Skeletal muscle cell (primary cell): ENCODE measurements around the gene CELSR1.

ENCODE experiments used
- DNase-seq: peaks from one replicate; pipeline ENCODE4 v3.0.0-alpha.2; 2010; ENCODE audit warnings: low read depth
- H3K4me3 ChIP-seq: 2 replicates; pipeline ENCODE4 v1.5.1; 2011; ENCODE audit warnings: low read depth, mild to moderate bottlenecking, control low read depth, low read length, moderate library complexity

CELSR1 gene

GRCh38 chr22:46537946-46538813 is 760 bp upstream of the CELSR1 start:
- peak overlapping the region; percentile 41 for H3K4me3 ChIP-seq
- no peak for DNase-seq

DNA sequence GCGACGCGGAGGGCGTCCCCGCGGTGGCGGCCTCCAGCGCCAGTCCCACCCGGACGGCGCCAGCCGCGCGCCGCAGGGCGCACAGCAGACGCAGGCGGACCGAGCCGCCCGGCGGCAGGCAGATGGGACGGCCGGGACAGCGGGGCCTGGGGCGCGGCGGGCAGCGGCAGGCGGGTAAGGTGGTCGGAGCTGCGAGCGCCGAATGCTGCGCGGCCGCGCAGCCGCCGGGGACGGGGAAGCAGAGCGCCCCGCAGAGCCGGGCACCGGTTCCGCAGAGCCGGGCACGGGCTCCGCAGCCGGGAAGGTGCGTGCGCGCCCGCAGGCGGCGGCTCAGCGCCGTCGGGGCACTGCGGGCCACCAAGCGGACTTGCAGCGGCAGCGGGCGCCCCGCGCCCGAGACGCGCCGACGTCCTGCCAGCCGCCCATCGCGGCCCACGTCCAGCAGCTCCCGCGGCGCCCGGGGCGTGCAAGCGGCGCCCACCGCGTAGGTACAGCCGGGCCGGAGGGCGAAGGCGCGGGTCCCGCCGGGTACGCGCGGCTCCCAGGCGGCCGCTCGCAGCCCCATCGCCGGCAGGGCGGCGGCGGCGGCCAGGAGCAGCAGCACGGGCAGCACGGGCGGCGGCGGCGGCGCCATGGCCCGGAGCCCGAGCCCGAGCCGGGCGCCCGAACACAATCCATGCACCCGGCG is 739 bp downstream of the CELSR1 start:
- no peak overlapping the region for H3K4me3 ChIP-seq
- no peak for DNase-seq

- H3K4me3 ChIP-seq: no peak overlapping the region
- no peak for DNase-seq
Observed at GRCh38 chr22:46535876-46536536, 1.4 kb downstream of the CELSR1 start.

DNA sequence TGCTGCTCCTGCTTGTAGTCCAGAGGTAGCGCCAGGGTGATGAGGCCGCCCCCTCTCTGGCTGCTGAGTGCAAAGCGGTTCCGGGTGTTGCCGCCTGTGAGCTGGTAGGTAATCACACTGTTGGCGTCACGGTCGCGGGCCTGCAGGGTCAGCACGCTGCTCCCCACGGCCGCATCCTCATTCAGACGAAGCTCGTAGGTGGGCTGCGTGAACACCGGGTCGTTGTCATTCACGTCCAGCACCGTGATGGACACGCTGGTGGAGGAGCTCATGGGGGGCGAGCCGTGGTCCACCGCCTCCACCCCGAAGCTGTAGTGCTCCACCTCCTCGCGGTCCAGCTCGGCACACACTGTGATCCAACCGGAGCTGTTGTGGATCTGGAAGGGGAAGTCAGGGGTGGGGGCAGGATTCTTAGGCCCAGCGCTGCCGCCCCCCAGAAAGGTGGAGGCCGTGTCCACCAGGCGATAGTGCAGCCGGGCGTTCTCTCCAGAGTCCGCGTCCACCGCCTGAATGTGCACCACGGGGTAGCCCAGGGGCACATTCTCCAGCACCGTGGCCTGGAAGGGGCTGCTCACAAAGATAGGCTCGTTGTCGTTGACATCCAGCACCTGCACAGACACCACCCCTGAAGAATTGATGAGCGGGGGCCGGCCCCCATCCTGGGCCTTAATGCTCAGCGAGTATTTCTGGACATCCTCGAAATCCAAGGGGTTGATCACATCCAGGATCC is 2.4 kb downstream of the CELSR1 start:
- no peak overlapping the region for H3K4me3 ChIP-seq
- no peak for DNase-seq

DNA sequence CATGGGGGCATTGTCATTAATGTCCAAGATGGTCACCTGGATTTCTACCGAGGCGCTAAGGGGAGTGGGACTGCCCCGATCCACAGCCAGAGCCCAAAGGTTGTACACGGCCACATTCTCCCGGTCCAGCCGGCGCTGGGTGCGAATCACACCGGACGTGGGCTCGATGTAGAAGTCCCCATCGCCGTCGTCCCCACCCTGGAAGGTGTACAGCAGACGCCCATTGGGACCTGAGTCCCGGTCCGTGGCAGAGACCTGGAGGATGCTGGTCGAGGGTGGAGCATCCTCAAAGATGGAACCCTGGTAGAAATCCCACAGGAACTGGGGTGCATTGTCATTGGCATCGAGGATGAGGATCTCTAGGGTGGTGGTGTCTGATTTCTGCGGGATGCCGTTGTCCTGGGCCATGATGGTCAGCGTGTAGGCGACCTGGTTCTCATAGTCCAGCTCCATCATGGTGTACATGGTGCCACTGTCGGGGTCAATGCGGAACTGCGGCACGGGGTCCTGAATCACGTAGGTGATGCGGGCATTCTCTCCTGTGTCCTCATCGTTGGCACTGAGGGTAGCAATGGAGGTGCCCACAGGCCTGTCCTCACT is 3.1 kb downstream of the CELSR1 start:
- no peak overlapping the region for H3K4me3 ChIP-seq
- no peak for DNase-seq

DNA sequence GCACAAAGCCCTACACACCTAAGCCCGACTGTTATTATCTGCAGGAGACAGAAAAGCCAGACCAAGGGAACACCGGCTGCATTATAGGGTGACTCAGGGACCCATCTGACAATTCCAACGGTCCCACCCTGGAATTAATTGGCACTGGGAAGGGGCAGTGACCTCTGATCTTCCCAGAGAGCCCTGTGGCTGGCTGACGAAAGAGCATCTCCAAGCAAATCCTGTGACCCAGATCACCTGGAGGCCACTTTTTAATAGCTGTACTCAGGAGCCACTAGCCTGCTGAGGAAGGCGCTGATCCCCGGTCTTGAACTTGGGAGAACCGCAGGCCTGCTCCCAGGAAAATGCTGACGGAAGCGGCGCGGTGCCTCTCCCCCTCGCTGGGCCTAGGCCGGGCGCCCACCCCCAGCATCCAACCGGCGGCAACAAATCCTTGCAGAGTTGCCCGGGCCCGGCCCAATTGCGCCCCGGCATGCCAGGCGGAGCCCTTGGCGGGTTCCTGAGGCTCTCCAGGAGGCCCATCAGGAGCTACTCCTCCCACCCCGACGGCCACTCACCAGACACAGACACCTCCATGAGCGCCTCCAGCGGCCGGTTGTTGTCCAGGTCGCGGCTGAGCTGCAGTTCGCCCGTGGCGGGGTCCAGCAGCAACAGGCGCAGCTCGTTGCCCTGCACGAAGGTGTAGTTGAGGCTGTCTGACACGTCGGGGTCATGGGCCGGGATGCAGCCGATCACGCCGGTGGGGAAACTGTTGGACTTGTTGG is 4.2 kb downstream of the CELSR1 start:
- no peak for DNase-seq
- H3K4me3 ChIP-seq: no peak overlapping the region

GRCh38 chr22:46532416-46532815 is 5.0 kb downstream of the CELSR1 start:
- H3K4me3 ChIP-seq: no peak overlapping the region
- DNase-seq: no peak

DNA sequence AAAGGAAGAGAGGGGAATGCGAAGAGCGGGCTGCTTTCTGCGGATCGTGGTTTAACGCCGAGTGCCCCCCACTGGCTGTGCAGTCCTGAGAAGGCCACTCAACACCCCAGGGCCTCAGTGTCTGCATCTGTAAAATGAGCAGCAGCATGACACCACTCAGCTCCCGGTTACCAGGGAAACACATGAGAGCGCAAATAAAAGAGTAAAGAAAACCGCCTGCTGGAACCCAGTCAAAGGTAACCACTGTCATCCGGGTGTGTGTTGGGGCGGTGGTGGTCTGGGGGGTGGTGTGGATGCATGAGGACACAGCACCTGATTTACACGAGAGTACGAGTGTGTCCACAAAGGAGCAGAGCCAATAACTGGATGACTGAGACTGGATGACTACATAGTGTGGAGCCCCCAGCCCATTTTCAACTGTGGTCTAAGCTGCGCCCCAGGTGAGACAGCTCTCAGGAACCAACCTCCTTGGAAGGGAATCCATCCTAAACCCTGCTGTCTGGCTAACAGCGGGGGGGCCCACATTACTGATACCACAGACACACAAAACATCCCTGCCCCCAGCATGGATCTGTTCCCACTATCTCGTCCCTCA is 5.7 kb downstream of the CELSR1 start:
- no peak for DNase-seq
- H3K4me3 ChIP-seq: no peak overlapping the region

GRCh38 chr22:46528121-46528610 is 9.3 kb downstream of the CELSR1 start:
- no peak overlapping the region for H3K4me3 ChIP-seq
- no peak for DNase-seq

- no peak overlapping the region for H3K4me3 ChIP-seq
- DNase-seq: no peak
Observed at GRCh38 chr22:46526244-46526839, 11.1 kb downstream of the CELSR1 start.

DNA sequence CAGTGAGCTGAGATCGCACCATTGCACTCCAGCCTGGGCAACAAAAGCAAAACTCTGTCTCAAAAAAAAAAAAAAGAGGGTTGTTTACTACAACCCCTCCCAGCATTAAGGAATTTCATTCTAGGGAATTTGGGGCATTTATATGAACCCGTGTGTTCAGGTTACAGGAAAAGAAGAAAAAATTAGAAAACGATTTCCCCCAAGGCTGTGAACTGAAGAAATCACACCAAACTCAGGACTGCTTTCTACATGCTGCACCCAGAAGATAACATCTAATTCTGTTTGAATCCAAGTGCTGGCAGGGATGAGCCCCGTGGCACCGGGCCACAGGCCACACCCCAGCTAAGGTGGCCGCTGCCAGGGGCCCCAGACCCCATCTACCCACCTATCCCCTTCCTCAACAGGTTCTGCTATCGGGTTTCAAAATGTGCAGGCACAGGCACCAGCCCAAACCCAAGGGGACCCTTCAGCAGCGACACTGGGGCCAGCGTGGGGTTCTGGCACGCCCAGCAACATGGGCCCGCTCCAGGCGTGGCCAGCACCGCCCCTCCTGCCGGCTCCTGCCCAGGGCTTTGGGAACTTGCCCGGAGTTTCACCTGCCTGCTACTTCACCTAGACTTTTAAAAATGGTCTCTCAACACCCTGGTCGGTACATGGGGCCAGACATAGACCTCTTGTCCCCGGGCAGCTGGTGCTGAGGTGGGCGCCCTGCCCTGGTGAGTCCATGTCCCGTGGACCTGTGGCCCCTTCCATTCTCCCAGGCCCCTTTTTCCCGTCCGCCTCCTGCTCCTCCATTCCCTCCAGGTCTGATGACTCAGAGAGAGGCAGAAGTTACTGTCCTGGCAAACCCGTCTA is 11.8 kb downstream of the CELSR1 start:
- no peak overlapping the region for H3K4me3 ChIP-seq
- no peak for DNase-seq

GRCh38 chr22:46524203-46524740 is 13.1 kb downstream of the CELSR1 start:
- DNase-seq: no peak
- H3K4me3 ChIP-seq: no peak overlapping the region

GRCh38 chr22:46522797-46523196 is 14.6 kb downstream of the CELSR1 start:
- no peak overlapping the region for H3K4me3 ChIP-seq

GRCh38 chr22:46521994-46522393 is 15.4 kb downstream of the CELSR1 start:
- no peak for DNase-seq
- H3K4me3 ChIP-seq: no peak overlapping the region

More at GRCh38 chr22:46522797-46523196, 14.6 kb downstream of the CELSR1 start:
- DNase-seq: no peak

DNA sequence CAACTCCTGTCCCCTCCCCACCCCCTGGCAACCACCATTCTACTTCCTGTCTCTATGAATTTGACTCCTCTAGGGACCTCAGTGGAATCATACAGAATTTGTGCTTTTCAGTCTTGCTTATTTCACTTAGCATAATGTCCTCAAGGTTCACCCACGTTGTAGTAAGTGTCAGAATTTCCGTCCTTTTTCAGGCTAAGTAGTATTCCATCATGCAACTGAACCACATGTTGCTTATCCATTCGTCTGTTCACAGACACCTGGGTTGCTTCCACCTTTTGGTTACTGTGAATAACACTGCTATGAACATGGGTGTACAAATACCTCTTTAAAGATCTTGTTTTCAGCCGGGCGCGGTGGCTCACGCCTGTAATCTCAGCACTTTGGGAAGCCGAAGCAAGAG is 16.5 kb downstream of the CELSR1 start:
- no peak for DNase-seq
- no peak overlapping the region for H3K4me3 ChIP-seq

DNA sequence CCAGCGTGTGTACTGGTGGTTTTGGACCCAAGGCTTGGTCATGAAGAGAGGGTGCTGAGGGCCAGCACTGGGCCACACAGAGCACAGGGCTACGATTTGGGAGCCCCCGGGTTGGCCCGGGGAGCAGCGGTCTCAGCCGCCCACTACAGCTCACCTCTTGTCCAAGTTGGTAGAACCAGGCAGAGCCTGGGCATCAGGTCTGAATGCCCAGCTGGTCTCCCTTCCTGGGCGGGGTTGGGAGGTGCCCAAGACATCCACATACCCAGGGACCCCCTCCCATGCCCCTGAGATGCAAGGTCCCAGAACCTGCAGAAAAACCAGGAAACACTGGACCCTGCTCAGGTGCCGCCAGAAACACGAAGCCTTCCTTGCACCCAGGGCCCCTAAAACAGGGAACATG is 18.0 kb downstream of the CELSR1 start:
- no peak overlapping the region for H3K4me3 ChIP-seq
- DNase-seq: no peak
